22Rv1 (cell line): Measurements from ENCODE around the gene DYNC1LI1.

Experiments used
- H3K27ac ChIP-seq: fragments of 450-650 bp; 2 replicates; pipeline ENCODE4 v1.5.1; 2017
- ZFX ChIP-seq: fragments of 450-650 bp; IDR thresholded peaks from 2 replicates; pipeline ENCODE4 v1.6.1; 2017; ENCODE audit warnings: antibody characterized with exemption, borderline replicate concordance
- TF ChIP-seq, protein P1 (sequence below): fragments of 450-650 bp; IDR thresholded peaks from 2 replicates; pipeline ENCODE4 v1.5.1; 2017; ENCODE audit warnings: mild to moderate bottlenecking

Gene DYNC1LI1

DNA sequence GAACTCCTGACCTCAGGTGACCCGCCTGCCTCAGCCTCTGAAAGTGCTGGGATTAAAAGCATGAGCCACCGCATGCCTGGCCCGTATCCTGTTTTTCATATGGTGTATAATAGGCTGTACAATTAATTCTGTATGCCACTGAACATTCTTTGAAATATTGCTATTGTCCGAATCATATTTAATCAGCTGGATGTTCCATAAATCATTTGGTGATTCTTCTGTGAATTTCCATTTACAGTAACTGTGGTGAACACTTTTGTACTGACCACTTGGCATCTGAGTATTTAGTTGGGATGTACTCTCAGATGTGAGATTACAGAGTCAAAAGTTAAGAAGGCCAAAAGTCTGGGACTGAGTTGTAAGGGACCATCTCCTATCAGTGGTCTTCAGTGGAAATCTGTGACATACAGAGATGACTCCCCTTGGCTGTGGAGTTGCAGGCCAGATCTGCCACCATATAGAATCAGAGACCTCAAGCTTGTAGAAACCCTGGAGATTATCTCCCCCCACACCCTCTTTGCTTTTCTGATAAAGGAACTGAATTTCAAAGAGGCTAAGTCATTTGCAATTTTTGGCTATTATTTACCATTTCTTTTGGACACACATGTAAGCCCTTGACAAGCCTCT lies 25.7 kb upstream of the DYNC1LI1 start:
- no peak for TF ChIP-seq ZFX
- TF ChIP-seq, protein P1, sequence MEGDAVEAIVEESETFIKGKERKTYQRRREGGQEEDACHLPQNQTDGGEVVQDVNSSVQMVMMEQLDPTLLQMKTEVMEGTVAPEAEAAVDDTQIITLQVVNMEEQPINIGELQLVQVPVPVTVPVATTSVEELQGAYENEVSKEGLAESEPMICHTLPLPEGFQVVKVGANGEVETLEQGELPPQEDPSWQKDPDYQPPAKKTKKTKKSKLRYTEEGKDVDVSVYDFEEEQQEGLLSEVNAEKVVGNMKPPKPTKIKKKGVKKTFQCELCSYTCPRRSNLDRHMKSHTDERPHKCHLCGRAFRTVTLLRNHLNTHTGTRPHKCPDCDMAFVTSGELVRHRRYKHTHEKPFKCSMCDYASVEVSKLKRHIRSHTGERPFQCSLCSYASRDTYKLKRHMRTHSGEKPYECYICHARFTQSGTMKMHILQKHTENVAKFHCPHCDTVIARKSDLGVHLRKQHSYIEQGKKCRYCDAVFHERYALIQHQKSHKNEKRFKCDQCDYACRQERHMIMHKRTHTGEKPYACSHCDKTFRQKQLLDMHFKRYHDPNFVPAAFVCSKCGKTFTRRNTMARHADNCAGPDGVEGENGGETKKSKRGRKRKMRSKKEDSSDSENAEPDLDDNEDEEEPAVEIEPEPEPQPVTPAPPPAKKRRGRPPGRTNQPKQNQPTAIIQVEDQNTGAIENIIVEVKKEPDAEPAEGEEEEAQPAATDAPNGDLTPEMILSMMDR, result no peak
- no peak overlapping the region for H3K27ac ChIP-seq

DNA sequence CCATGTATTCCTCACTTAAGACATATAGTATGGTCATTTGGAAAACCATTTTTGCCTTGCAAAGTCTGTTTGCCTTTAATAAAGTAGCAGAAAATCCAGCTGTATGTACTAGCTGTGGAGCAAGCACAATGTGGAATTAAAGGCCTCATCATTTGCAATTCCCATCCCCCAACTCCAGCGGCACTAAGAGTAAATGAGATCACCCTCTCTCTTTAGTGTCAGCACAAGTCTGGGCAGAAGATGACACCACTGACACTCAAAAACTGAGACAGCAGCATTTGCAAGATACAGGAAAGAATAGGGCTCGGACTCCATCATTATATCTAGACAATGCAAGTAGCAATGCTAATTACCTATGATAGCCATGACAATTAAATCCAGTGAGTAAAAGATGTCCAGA lies 24.7 kb upstream of the DYNC1LI1 start:
- H3K27ac ChIP-seq, result no peak overlapping the region
- no peak for TF ChIP-seq ZFX

DNA sequence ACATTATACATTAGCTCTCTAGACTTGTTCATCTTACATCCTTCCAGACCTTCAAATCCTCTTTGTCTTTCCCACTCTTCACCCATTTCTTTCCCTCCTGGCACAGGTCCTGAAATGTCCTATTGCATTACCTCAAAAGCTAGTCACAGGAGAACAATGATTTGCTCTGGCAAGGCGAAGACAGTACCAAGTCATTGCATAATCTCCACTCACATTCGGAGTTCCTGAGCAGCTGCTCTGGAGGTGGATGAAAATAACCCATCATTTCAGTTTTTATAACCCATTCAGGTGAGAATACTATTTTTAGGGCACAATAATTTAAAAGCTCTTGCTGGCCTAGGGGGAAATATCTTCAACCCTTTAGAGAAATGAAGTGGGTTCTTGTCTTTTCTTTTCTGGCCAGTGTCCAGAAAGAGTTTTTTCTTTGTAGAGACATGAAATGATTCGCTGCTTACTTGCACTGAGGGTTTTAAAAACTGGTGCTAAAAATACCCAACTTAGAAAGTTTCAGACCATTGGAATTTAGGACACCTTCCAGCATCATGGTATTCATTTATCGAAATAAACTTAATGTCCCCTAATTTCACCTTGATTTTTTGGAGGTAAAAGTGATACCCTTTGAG lies 23.4 kb upstream of the DYNC1LI1 start:
- TF ChIP-seq ZFX, result no peak
- TF ChIP-seq, protein P1, result no peak
- no peak overlapping the region for H3K27ac ChIP-seq

DNA sequence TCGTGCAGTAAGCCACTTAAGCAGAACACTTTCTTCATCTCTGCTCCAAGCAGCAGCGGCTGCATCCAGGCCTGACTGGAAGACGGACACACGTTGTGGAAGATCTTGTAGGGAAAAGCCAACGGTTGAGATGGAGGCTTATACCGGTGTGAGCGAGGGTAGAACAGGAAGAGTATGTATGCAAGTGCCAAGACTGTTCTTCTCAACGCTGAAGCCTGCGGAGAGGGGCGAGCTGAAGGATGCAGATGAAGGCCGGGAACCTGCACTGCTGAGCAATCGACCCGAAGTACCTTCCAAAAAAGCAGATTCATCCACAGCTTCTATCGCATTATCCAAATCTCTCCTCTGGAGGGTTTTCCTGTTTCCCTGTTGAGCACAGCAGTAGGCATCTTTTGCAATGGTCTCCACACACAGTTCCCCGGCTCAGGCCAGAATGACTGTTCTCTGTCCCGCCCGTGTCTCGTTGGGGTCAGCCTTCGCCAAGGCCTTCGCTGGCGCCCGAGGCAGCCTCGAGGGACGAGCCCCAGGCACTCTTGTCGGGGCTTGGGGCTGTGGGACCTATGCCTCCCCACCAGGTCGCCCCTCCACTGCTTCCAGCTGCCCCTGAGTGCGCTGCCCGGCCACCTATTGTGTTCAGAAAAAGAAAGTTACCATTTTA lies 22.2 kb upstream of the DYNC1LI1 start:
- H3K27ac ChIP-seq, result no peak overlapping the region
- TF ChIP-seq, protein P1, result no peak
- TF ChIP-seq ZFX, result no peak

DNA sequence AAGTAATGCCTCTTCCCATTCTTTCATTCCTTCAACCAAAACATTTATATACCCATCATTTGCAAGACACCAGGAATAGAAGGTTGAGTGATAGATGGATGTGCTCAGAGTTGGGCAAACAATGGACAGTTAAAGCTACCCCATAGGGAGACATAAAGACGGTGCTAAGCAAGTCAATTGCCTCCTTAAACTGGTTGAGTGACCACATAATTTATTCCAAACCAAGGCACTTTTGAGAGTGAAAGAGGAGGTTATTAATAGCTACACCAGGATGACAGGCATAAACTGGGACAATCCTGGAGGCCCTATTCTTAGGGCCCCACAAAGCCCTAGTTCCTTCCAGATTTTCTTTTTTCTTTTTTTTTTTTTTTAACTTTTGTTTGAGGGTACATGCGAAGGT lies 21.4 kb upstream of the DYNC1LI1 start:
- TF ChIP-seq ZFX, result no peak
- TF ChIP-seq, protein P1, result no peak
- no peak overlapping the region for H3K27ac ChIP-seq

DNA sequence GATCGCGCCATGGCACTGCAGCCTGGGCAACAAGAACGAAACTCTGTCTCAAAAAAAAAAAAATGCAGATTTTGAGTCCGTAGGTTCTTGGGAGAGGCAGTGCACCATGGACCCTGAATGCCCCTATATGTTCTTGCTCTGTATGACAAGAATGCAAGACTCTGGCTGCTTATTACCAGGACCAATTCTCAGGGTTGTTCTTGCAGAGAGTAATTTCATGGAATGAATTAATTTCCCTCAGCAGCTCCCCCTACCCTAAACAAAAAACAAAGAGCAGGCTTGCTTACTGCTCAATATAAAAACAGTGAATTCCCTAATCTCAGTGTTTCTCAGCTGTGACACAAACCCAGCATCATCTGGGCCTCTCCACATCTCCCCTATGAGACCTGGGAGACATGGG lies 20.5 kb upstream of the DYNC1LI1 start:
- H3K27ac ChIP-seq, result no peak overlapping the region
- TF ChIP-seq ZFX, result no peak
- TF ChIP-seq, protein P1, result no peak

DNA sequence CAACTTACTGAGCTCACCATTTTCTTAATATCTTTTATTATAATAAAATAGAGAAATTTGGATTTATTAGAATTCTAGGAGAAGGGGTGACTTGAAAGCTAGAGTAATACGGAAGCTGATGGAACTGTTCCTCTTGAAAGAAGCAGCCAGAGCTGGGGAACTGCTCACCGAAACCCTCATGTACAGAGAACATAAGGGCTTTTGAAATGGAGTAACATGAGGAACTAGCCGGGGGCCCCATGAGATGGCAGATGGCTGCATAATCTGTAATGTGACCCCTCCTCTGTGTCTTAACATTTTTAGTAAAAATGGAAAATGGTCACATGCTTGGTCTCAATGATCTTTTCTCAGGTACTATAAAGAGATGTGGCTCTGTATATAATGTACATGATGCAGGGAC lies 15.7 kb upstream of the DYNC1LI1 start:
- no peak overlapping the region for H3K27ac ChIP-seq
- no peak for TF ChIP-seq ZFX
- TF ChIP-seq, protein P1, result no peak
